AG08395 (cell line): ENCODE results near the gene CENPL.

ENCODE experiments used
- DNase-seq: peaks from one replicate; pipeline ENCODE4 v3.0.0; 2012; ENCODE audit warnings: mixed read lengths, low spot score

The CENPL gene

DNA sequence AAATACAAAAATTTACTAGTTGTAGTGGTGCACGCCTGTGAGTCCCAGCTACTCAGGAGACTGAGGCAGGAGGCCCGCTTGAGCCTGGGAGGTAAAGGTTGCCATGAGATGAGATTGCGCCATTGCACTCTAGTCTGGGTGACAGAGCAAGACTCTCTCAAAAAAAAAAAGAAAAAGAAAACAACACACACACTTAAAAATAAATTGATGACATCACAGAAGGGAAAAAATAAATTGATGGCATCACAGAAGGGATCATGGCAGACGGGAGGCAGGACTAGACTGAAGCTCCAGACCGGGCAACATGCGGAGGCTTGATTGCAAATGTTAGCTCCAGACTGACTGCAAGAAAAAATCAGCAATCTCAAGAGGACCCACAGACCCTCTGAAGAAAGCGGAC, 66.6 kb downstream of the CENPL start:
- no peak for DNase-seq

DNA sequence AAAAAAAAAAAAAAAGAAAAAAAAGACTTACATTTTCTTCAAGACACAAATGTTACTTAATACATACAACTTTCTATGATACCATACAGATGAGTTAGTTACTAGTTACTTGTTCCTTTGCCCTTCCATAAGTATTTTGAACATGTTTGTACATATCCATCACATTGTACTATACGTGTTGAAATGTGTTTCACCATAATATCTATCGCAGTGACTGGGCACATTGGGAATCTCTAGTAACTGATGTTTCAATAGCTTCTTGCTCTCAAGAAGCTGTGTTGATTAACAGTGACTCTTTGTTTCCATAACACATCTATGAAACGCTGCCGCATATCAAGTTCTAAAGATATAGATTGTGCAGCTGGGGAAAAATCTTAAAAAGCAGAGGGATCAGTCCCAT, 67.0 kb downstream of the CENPL start:
- DNase-seq: no peak

- DNase-seq: no peak
Observed at GRCh38 chr1:173753830-173754229, 70.9 kb downstream of the CENPL start.
